SJSA1 (cell line): Measurements from ENCODE around the gene CLK2. TPM values are rescaled to one million over a fixed set of nuclear protein-coding genes. Genes with fewer than 3 reads are reported as not detected.

Source experiments
- total RNA-seq: library from RNA; depleted of rRNA; stranded (reverse); fragments of >200 nt; shearing (Covaris generic); gene quantifications from 2 replicates; pipeline ENCODE4 v1.2.3, GENCODE V29; 2014; rRNA removed

CLK2 gene
- total RNA-seq, 1 experiment from 2014 or later: 13.7 TPM

Other genes starting within 250 kb of the CLK2 start
- gene DCST2, start 239.7 kb downstream of the CLK2 start, total RNA-seq: not detected in 2 replicates
- not detected in 2 replicates for gene DCST1, start 239.7 kb downstream of the CLK2 start, total RNA-seq
- gene ADAM15, start 222.2 kb downstream of the CLK2 start, total RNA-seq: 27.0 and 32.0 TPM in 2 replicates
- gene EFNA4, start 209.8 kb downstream of the CLK2 start, total RNA-seq: 4.7 and 4.8 TPM in 2 replicates
- gene EFNA3, start 194.7 kb downstream of the CLK2 start, total RNA-seq: 0.21 and 0.85 TPM in 2 replicates
- gene EFNA1, start 145.6 kb downstream of the CLK2 start, total RNA-seq: 0.89 and 0.91 TPM in 2 replicates
- gene SLC50A1, start 137.7 kb downstream of the CLK2 start, total RNA-seq: 9.9 and 23.4 TPM in 2 replicates
- 40.7 and 76.6 TPM in 2 replicates for gene DPM3, start 133.0 kb downstream of the CLK2 start, total RNA-seq
- gene KRTCAP2, start 100.2 kb downstream of the CLK2 start, total RNA-seq: 61.7 and 94.8 TPM in 2 replicates
- gene TRIM46, start 99.7 kb downstream of the CLK2 start, total RNA-seq: 0.21 and 1.1 TPM in 2 replicates
- gene THBS3, start 65.6 kb downstream of the CLK2 start, total RNA-seq: 3.2 and 5.4 TPM in 2 replicates
- 69.7 and 86.0 TPM in 2 replicates for gene MTX1, start 64.8 kb downstream of the CLK2 start, total RNA-seq
- 3.7 and 11.9 TPM in 2 replicates for gene ENTREP3, start 18.0 kb downstream of the CLK2 start, total RNA-seq
- 54.6 and 55.9 TPM in 2 replicates for gene SCAMP3, start 11.1 kb downstream of the CLK2 start, total RNA-seq
- gene HCN3, start 4.0 kb upstream of the CLK2 start, total RNA-seq: 0.97 and 2.5 TPM in 2 replicates
- not detected in 2 replicates for gene PKLR, start 27.9 kb upstream of the CLK2 start, total RNA-seq
- gene FDPS, start 35.4 kb upstream of the CLK2 start, total RNA-seq: 205 and 232 TPM in 2 replicates
- 39.8 and 40.9 TPM in 2 replicates for gene RUSC1, start 47.4 kb upstream of the CLK2 start, total RNA-seq